OCI-LY7 (cell line): ENCODE results near the gene CD44. TPM values are rescaled to one million over a fixed set of nuclear protein-coding genes. Genes with fewer than 3 reads are reported as not detected.

Experiments used
- BruUV-seq: library from RNA; stranded (reverse); fragments of 400-500 nt; replicated peaks from 2 replicates; lab custom pipeline; 2021; lab: Mats Ljungman, UMichigan
- CTCF ChIA-PET: fragments of 300-600 bp; sonication (Branson Sonifier 250); formaldehyde crosslinking; loops from one replicate; lab custom pipeline; 2022; ENCODE audit warnings: antibody characterized with exemption; ENCODE audit not compliant: unreplicated experiment; lab: Charles Lee
- POLR2A ChIA-PET: fragments of 300-600 bp; sonication (Branson Sonifier 250); formaldehyde crosslinking; loops from one replicate; lab custom pipeline; 2022; ENCODE audit warnings: antibody characterized with exemption; lab: Charles Lee
- DNase-seq: peaks from one replicate; pipeline ENCODE4 v3.0.0-alpha.2; 2015; ENCODE audit warnings: low spot score
- H2AFZ ChIP-seq: fragments of 200-600 bp; sonication (generic), shearing (Covaris generic); 2 replicates; pipeline ENCODE4 v1.6.1; 2014; ENCODE audit warnings: mild to moderate bottlenecking, antibody characterized with exemption, low read length, moderate library complexity
- H3K27ac ChIP-seq: fragments of 200-600 bp; sonication (generic); 2 replicates; pipeline ENCODE4 v1.5.1; 2014; ENCODE audit warnings: mixed run types, low read depth, mild to moderate bottlenecking, moderate library complexity, low read length, inconsistent platforms; ENCODE audit not compliant: poor library complexity, severe bottlenecking
- H3K36me3 ChIP-seq: fragments of 200-600 bp; sonication (generic); 2 replicates; pipeline ENCODE4 v1.6.1; 2014; ENCODE audit warnings: mild to moderate bottlenecking, antibody characterized with exemption, low read length, moderate library complexity, mixed read lengths; ENCODE audit not compliant: insufficient read depth
- H3K4me1 ChIP-seq: fragments of 200-600 bp; sonication (generic); 2 replicates; pipeline ENCODE4 v1.5.1; 2014; ENCODE audit warnings: mild to moderate bottlenecking, low read length; ENCODE audit not compliant: insufficient read depth, poor library complexity, severe bottlenecking
- H3K4me2 ChIP-seq: fragments of 200-600 bp; sonication (generic); 2 replicates; pipeline ENCODE4 v1.6.1; 2014; ENCODE audit warnings: mild to moderate bottlenecking, low read length
- H3K4me3 ChIP-seq: fragments of 200-600 bp; sonication (generic); 2 replicates; pipeline ENCODE4 v1.5.1; 2014; ENCODE audit warnings: mild to moderate bottlenecking, low read depth, low read length; ENCODE audit not compliant: poor library complexity, severe bottlenecking
- H3K79me2 ChIP-seq: fragments of 200-600 bp; sonication (generic); 2 replicates; pipeline ENCODE4 v1.6.1; 2016; ENCODE audit warnings: low read depth, mild to moderate bottlenecking, low read length, moderate library complexity, mixed read lengths; ENCODE audit not compliant: insufficient read depth
- H3K9me2 ChIP-seq: fragments of 200-600 bp; sonication (generic); 2 replicates; pipeline ENCODE4 v1.6.1; 2016; ENCODE audit warnings: mild to moderate bottlenecking, low read length, mixed read lengths; ENCODE audit not compliant: insufficient read depth
- H3K9me3 ChIP-seq: fragments of 200-600 bp; sonication (generic); 2 replicates; pipeline ENCODE4 v1.6.1; 2014; ENCODE audit warnings: mild to moderate bottlenecking, mixed run types, low read length, mixed read lengths
- H4K20me1 ChIP-seq: fragments of 200-600 bp; sonication (generic); 2 replicates; pipeline ENCODE4 v1.6.1; 2014; ENCODE audit warnings: mild to moderate bottlenecking, antibody characterized with exemption, low read length, moderate library complexity, mixed read lengths; ENCODE audit not compliant: insufficient read depth
- EZH2phosphoT487 ChIP-seq: fragments of 200-600 bp; sonication (generic); IDR thresholded peaks from 2 replicates; pipeline ENCODE4 v1.6.1; 2018; ENCODE audit warnings: low read depth, borderline replicate concordance, mild to moderate bottlenecking, mixed run types, antibody characterized with exemption, low read length, moderate library complexity, mixed read lengths
- intact Hi-C: fragments of 100-400 bp; cut with micrococcal nuclease; formaldehyde crosslinking; loops from one replicate; pipeline ENCODE4 v1.10.0; 2022; ENCODE audit not compliant: unreplicated experiment
- total RNA-seq, 2 experiments: library from RNA; depleted of rRNA in 1 of 2; stranded (reverse); fragments of >200 nt in 1 of 2; shearing (Covaris generic) in 1 of 2; gene quantifications; 2 replicates each; pipeline ENCODE4 v1.2.3, GENCODE V29; 2014 to 2022
- TF ChIP-seq, protein P1 (sequence below): fragments of 200-600 bp; sonication (generic); conservative IDR thresholded peaks from 2 replicates; pipeline ENCODE4 v1.5.1; 2014; ENCODE audit warnings: mild to moderate bottlenecking, antibody characterized with exemption, low read length, moderate library complexity, mixed read lengths

CD44 gene
- total RNA-seq, 2 experiments from 2014 or later, result 0.55 TPM; not detected in 1

DNA sequence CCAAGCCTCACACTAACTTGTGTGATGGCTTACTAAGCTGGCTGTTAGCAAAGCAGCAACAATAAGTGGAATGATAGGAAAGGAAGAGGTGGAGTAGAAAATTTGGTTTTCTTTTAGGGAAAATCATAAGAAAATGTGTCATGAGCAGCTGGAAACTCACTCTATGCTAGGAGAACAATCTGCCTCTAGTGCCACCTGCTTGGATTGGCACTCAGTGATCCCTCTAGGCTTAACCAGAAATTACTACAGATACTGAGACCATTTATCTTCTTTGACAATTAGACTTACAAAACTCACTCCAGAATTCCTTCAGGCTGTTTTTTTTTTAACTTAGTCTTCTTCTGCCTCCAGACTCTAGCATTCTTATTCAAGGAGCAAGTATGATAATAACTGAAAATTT lies 117.3 kb downstream of the CD44 start:
- H3K79me2 ChIP-seq, result no peaks in the 10 kb centered on the region
- BruUV-seq, result no TSS peak
- no peaks in the 10 kb centered on the region for H3K36me3 ChIP-seq
- intact Hi-C loops, result no loop called here
- TF ChIP-seq, protein P1, sequence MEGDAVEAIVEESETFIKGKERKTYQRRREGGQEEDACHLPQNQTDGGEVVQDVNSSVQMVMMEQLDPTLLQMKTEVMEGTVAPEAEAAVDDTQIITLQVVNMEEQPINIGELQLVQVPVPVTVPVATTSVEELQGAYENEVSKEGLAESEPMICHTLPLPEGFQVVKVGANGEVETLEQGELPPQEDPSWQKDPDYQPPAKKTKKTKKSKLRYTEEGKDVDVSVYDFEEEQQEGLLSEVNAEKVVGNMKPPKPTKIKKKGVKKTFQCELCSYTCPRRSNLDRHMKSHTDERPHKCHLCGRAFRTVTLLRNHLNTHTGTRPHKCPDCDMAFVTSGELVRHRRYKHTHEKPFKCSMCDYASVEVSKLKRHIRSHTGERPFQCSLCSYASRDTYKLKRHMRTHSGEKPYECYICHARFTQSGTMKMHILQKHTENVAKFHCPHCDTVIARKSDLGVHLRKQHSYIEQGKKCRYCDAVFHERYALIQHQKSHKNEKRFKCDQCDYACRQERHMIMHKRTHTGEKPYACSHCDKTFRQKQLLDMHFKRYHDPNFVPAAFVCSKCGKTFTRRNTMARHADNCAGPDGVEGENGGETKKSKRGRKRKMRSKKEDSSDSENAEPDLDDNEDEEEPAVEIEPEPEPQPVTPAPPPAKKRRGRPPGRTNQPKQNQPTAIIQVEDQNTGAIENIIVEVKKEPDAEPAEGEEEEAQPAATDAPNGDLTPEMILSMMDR, result no peak
- TF ChIP-seq EZH2phosphoT487, result no peak
- no peaks in the 10 kb centered on the region for H3K4me1 ChIP-seq
- H2AFZ ChIP-seq, result no peak overlapping the region
- H4K20me1 ChIP-seq, result no peaks in the 10 kb centered on the region
- no peak overlapping the region for H3K4me2 ChIP-seq
- no peak for DNase-seq
- no peak overlapping the region for H3K4me3 ChIP-seq
- no peaks in the 10 kb centered on the region for H3K9me2 ChIP-seq
- POLR2A ChIA-PET, result no interaction called here
- no peaks in the 10 kb centered on the region for H3K9me3 ChIP-seq
- CTCF ChIA-PET, result no interaction called here
- H3K27ac ChIP-seq, result no peak overlapping the region

DNA sequence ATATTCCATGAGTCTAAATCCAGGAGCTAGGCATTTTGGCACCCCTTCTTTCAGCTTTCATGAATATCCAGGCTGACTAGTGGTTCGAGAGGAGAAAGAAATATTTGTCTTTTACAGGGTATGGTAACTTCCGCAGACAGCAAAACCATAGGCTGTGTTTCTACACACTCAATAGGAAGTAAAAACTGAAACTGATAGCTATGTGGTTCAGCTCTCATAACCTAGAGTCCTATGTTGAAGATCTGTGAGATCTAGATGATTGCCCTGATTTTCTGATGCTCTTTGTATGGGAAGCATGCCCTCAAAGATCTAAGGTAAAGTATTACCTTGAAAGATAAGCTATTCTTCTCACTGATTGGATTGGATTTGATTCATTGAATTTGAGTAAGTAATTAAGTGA lies 118.3 kb downstream of the CD44 start:
- no peak for TF ChIP-seq EZH2phosphoT487
- TF ChIP-seq, protein P1, result no peak
- H3K27ac ChIP-seq, result no peak overlapping the region

DNA sequence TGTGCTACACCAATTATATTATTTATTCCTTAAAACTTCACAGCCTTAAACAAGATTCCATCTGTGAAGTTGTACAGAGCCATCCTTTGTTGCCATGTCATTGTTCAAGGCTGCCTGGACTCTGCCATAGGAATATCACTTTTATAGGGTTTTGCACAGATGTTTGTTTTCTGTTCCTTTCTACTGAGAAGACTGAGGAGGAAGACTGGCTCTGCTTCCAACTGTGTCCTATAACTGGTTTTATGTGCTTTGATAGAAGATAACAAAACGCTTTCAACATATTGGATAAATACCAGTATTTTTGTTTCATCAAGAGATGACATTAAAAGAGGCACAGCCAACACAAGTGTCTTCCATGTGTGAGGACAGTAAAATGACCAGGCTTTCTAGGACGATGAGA lies 120.6 kb downstream of the CD44 start:
- DNase-seq, result no peak
- no peak overlapping the region for H3K27ac ChIP-seq
- no peaks in the 10 kb centered on the region for H3K36me3 ChIP-seq
- no peaks in the 10 kb centered on the region for H3K9me3 ChIP-seq
- no peak for TF ChIP-seq EZH2phosphoT487
- TF ChIP-seq, protein P1, result no peak
- no peaks in the 10 kb centered on the region for H4K20me1 ChIP-seq
- BruUV-seq, result no TSS peak
- no peaks in the 10 kb centered on the region for H3K4me1 ChIP-seq
- H3K79me2 ChIP-seq, result no peaks in the 10 kb centered on the region
- H3K4me2 ChIP-seq, result no peak overlapping the region
- H3K9me2 ChIP-seq, result no peaks in the 10 kb centered on the region
- intact Hi-C loops, result no loop called here
- ChIA-PET CTCF (no interaction called here), POLR2A (no interaction called here)
- no peak overlapping the region for H3K4me3 ChIP-seq
- H2AFZ ChIP-seq, result no peak overlapping the region

More for the DNA sequence above, 118.3 kb downstream of the CD44 start:
- Histone ChIP-seq H3K4me3 (no peak overlapping the region), H3K4me1 (no peaks in the 10 kb centered on the region), H3K79me2 (no peaks in the 10 kb centered on the region), H3K9me2 (no peaks in the 10 kb centered on the region), H4K20me1 (no peaks in the 10 kb centered on the region), H3K4me2 (no peak overlapping the region), H3K36me3 (no peaks in the 10 kb centered on the region), H2AFZ (no peak overlapping the region), H3K9me3 (no peaks in the 10 kb centered on the region)
- DNase-seq, result no peak
- no TSS peak for BruUV-seq
- intact Hi-C loops, result no loop called here
- ChIA-PET CTCF (no interaction called here), POLR2A (interaction anchor here (0.5 kb wide), 1 partner anchor 593 kb away, joined by 3 read pairs; no protein-coding TSS in a partner anchor)
